GM06990 (cell line): ENCODE results near the gene RIOK2.
"Not testable (repeated sequence)": the region's sequence is repeated elsewhere in the genome, so short reads cannot be mapped to it uniquely, and the experiment has no call there.

Source experiments
- DNase-seq: peaks from one replicate; pipeline ENCODE4 v3.0.0-alpha.2; 2011; ENCODE audit not compliant: insufficient read length; ENCODE audit errors: extremely low read depth
- H3K27me3 ChIP-seq: replicated peaks from 2 replicates; pipeline ENCODE4 v1.6.0; 2011; ENCODE audit warnings: low read length; ENCODE audit not compliant: control insufficient read depth, insufficient read depth
- H3K36me3 ChIP-seq: 2 replicates; pipeline ENCODE4 v1.5.1; 2011; ENCODE audit warnings: low read length; ENCODE audit not compliant: control insufficient read depth, insufficient read depth
- H3K4me3 ChIP-seq: replicated peaks from 2 replicates; pipeline ENCODE4 v1.5.1; 2011; ENCODE audit warnings: low read depth, mild to moderate bottlenecking, control low read depth, low read length
- TF ChIP-seq, protein P1 (sequence below): IDR thresholded peaks from 2 replicates; pipeline ENCODE4 v1.5.1; 2011; ENCODE audit warnings: low read length, control low read depth, mild to moderate bottlenecking, inconsistent platforms; ENCODE audit not compliant: insufficient read depth, poor library complexity, severe bottlenecking

Gene RIOK2

GRCh38 chr5:97141539-97141938 is 41.5 kb downstream of the RIOK2 start:
- no peaks in the 10 kb centered on the region for H3K27me3 ChIP-seq
- DNase-seq = no peak
- no peaks in the 10 kb centered on the region for H3K36me3 ChIP-seq
- H3K4me3 ChIP-seq = no peak overlapping the region
- TF ChIP-seq, protein P1, sequence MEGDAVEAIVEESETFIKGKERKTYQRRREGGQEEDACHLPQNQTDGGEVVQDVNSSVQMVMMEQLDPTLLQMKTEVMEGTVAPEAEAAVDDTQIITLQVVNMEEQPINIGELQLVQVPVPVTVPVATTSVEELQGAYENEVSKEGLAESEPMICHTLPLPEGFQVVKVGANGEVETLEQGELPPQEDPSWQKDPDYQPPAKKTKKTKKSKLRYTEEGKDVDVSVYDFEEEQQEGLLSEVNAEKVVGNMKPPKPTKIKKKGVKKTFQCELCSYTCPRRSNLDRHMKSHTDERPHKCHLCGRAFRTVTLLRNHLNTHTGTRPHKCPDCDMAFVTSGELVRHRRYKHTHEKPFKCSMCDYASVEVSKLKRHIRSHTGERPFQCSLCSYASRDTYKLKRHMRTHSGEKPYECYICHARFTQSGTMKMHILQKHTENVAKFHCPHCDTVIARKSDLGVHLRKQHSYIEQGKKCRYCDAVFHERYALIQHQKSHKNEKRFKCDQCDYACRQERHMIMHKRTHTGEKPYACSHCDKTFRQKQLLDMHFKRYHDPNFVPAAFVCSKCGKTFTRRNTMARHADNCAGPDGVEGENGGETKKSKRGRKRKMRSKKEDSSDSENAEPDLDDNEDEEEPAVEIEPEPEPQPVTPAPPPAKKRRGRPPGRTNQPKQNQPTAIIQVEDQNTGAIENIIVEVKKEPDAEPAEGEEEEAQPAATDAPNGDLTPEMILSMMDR = no peak

DNA sequence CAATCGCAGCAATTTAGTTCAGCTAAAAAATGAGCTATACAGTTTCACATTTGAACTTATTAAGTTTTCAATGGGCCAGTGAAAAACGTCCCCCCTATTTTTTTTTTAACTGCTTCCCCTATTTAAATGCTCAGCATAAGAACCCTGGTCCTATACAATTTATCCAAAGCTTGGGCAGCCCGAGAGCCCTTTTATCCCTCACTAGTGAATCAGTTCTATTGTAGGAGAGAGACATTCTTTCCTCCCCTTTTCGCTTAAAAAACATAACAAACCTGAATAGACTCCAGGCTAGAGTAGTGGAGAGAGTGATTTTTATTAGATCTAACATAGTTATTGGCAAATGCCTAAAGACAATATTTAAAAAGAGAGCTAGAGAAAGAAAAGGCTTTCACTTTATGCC is 42.0 kb downstream of the RIOK2 start:
- Histone ChIP-seq H3K27me3 (no peaks in the 10 kb centered on the region), H3K36me3 (no peaks in the 10 kb centered on the region), H3K4me3 (no peak overlapping the region)
- DNase-seq = no peak
- TF ChIP-seq, protein P1 = no peak

DNA sequence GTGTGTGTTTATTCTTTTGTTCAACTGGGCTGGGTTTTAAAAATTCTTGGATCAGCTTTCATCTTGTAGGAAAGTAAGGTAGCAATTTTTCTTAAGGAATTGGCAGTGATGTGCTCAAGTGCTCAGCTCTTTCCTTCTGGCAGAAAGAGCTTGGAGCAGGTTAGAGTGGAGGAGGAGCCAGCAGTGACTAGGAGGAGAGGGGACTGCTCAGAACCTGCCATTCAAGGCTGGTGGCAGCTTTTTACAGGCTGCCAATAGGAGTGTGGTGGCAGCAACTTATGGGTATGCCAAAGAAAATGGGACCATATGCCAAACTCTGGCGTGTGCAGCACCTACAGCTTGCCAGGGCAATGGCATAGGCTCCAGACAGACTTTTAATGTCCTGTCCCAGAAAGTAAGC is 42.8 kb downstream of the RIOK2 start:
- not testable (repeated sequence) for H3K36me3 ChIP-seq, DNase-seq, H3K4me3 ChIP-seq, H3K27me3 ChIP-seq

DNA sequence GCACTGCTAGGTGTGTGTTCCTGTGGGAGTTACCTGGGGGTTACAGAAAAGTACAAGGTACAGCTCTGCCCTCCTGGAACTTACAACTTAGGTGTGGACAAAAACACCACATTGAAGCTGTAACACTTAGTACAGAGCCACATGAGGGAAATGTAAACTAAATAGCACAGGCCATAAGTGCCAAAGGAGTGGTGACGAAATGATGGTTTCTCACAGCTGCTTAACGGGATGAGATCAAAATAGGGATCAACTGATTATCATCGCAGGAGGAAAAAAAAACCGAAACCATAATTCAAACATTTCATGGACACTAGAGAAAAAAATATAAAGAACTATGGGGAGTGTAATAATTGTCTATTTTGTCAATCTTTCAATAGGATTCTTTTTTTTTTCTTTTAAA is 46.6 kb downstream of the RIOK2 start:
- Histone ChIP-seq H3K36me3 (no peaks in the 10 kb centered on the region), H3K27me3 (no peaks in the 10 kb centered on the region), H3K4me3 (no peak overlapping the region)
- no peak for DNase-seq
- TF ChIP-seq, protein P1 = no peak

DNA sequence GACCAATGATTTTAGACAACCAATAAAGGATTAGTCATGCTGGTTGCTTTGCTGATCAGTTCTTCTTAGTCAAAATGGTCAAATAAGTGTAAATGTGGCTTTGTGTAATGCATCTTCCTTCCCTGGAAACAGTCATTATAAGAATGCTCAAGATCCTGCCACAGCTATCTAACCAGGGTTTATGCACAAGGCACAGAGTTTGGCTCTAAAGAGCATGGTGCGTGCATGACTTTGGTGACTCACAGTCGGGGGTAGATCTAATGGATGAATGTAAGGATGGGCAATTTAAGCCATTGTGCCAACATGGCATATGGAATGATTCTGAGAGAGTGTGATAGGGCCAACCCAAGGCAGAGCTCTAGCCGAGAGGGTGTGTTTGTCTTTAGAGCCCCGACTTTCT is 47.2 kb downstream of the RIOK2 start:
- Histone ChIP-seq H3K4me3 (no peak overlapping the region), H3K27me3 (no peaks in the 10 kb centered on the region), H3K36me3 (no peaks in the 10 kb centered on the region)
- no peak for DNase-seq
- TF ChIP-seq, protein P1 = no peak

DNA sequence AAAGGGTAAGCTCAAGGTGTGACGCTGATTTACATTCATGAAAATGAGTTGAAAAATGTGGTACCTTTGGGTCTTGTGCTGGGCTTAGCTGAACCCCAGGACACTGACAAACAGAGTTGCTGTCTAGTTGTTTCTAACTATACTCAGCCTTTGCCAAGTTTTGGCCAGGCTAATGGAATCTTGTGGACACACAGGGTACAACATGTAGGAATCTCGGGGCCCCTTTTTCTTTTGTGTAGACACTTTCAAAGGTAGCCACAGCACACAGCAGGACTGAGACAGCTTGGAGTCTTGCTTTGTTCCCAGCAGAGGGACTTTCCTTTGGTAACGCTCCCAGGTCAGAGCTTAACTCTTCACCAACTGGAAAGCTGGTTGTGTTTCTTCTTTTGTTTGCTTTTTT is 48.4 kb downstream of the RIOK2 start:
- no peak overlapping the region for H3K4me3 ChIP-seq
- DNase-seq = no peak
- H3K36me3 ChIP-seq = no peaks in the 10 kb centered on the region
- TF ChIP-seq, protein P1 = no peak
- H3K27me3 ChIP-seq = no peaks in the 10 kb centered on the region

DNA sequence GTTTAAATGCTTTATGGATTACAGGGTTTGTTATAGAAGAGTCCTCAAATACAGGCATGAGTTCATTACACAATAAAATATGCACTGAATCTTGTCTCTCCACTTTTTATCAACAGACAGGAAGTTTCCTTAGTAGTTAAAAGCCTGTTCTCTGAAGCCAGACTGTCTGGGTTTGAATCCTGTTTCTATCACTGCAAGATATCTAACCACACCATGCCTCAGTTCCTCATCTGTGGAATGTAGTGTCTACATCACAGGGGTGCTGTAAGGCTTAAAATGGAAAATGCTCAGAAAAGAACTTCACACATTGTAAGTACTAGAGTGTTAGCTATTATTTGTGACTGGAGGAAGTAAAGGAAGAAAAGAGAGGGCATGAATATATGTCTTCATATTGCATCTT is 49.9 kb downstream of the RIOK2 start:
- Histone ChIP-seq H3K36me3 (no peaks in the 10 kb centered on the region), H3K4me3 (no peak overlapping the region), H3K27me3 (no peaks in the 10 kb centered on the region)
- no peak for DNase-seq
- TF ChIP-seq, protein P1 = no peak
